DMS53 treated with DMSO at 0.1 percent for 48 hours (cell line): ENCODE measurements around the gene FAM114A1.

Experiments
- DNase-seq: peaks from one replicate; lab custom pipeline; 2025; ENCODE audit not compliant: unreplicated experiment; lab: John Stamatoyannopoulos, UW

Gene FAM114A1

GRCh38 chr4:38858097-38858420 lies 9.5 kb upstream of the FAM114A1 start:
- no peak for DNase-seq

GRCh38 chr4:38859501-38859900 lies 8.1 kb upstream of the FAM114A1 start:
- no peak for DNase-seq

GRCh38 chr4:38860788-38861424 lies 6.7 kb upstream of the FAM114A1 start:
- peak; percentile 83 for DNase-seq

GRCh38 chr4:38861791-38862190 lies 5.8 kb upstream of the FAM114A1 start:
- no peak for DNase-seq

GRCh38 chr4:38865445-38865844 lies 2.2 kb upstream of the FAM114A1 start:
- no peak for DNase-seq

- DNase-seq = no peak
These were observed 581 bp upstream of the FAM114A1 start for GRCh38 chr4:38866973-38867477.

GRCh38 chr4:38868059-38868960 lies 704 bp downstream of the FAM114A1 start:
- peak; percentile 24 for DNase-seq

GRCh38 chr4:38869511-38869910 lies 1.9 kb downstream of the FAM114A1 start:
- no peak for DNase-seq

GRCh38 chr4:38870098-38870808 lies 2.6 kb downstream of the FAM114A1 start:
- no peak for DNase-seq

GRCh38 chr4:38871593-38871992 lies 4.0 kb downstream of the FAM114A1 start:
- DNase-seq = no peak

GRCh38 chr4:38872620-38873019 lies 5.0 kb downstream of the FAM114A1 start:
- DNase-seq = peak; percentile 98

GRCh38 chr4:38873290-38873944 lies 5.8 kb downstream of the FAM114A1 start:
- DNase-seq = peak; percentile 79

- no peak for DNase-seq
These were observed 9.0 kb downstream of the FAM114A1 start for GRCh38 chr4:38876636-38877035.

- DNase-seq = no peak
These were observed 16.6 kb downstream of the FAM114A1 start for GRCh38 chr4:38884254-38884653.

- DNase-seq = no peak
These were observed 21.5 kb downstream of the FAM114A1 start for GRCh38 chr4:38889143-38889542.

GRCh38 chr4:38891051-38891983 lies 23.7 kb downstream of the FAM114A1 start:
- DNase-seq = no peak

GRCh38 chr4:38894322-38894982 lies 26.8 kb downstream of the FAM114A1 start:
- DNase-seq = no peak

GRCh38 chr4:38896940-38897339 lies 29.3 kb downstream of the FAM114A1 start:
- no peak for DNase-seq

- DNase-seq = no peak
These were observed 30.6 kb downstream of the FAM114A1 start for GRCh38 chr4:38898245-38898644.

- DNase-seq = no peak
These were observed 34.6 kb downstream of the FAM114A1 start for GRCh38 chr4:38902221-38902620.
